Fibroblast of gingiva (primary cell): Measurements from ENCODE around the gene KNSTRN.

ENCODE experiments used
- DNase-seq: peaks from one replicate; pipeline ENCODE4 v3.0.0-alpha.2; 2011; ENCODE audit warnings: low read depth

KNSTRN gene, protein sequence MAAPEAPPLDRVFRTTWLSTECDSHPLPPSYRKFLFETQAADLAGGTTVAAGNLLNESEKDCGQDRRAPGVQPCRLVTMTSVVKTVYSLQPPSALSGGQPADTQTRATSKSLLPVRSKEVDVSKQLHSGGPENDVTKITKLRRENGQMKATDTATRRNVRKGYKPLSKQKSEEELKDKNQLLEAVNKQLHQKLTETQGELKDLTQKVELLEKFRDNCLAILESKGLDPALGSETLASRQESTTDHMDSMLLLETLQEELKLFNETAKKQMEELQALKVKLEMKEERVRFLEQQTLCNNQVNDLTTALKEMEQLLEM

DNA sequence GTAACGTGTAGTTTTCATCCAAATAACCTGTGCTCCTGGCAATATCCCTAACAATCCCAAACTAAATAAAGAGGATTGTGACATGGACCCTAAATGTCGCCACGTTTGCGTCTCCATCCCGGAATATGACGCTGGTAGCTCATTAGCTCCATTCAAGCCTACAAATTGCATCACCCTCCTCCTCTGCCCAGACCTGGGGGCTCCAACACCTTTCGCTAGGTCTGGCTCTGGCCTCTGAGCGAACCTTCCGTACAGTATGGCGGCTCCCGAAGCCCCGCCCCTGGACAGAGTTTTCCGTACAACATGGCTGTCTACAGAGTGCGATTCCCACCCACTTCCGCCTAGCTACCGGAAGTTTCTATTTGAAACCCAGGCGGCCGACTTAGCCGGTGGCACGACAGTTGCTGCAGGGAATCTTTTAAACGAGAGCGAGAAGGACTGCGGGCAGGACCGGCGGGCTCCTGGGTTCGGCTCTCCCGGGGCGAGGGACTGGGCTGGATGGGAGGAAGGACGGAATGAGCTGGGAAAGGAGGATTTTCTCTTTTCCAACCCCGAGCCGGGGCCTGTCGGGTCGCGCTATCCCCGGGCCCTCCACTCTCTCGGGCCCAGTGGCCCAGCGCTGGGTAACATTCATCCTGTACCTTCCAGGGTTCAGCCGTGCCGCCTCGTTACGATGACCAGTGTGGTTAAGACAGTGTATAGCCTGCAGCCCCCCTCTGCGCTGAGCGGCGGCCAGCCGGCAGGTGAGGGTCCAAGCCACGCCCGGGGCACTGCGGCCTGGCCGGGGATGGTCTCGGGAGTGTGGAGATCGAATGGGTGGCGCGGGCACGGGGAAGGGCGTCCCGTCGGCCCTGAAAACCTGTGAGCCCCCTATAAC lies at the start of gene KNSTRN:
Gene KNSTRN (plus strand): TSS at position 142 of the 877 bp plus-strand sequence. CDS start 115 bp downstream, at position 257.
- peak; percentile 91 for DNase-seq

DNA sequence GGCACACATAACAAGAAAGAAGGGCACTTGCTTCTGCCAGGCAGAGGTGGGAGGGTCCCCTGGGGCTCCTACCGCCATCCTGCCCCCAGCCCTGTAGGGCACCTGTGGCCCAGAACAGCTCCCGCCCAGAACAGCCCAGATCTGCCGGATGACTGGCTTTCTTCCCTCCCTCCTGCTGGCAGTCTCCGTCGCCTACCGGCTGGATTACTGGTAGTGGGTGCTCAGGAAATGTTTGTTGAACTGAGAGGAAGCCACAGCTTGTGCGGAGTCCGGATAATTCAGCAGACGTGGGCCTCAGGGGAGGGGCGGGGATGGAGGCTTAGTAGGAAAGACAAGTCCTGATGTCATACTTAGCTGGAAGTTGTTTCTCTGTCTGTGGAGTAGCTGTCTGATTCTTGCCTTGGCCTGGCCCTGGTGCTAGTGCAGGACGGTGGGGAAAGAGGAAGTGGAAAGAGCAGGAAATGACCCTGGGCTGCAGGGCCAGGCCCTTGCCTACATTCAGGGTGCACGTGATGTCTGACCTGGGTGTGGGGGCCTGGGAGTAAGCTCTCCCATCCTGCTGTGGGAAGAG lies 48.5 kb upstream of the KNSTRN start:
- DNase-seq: no peak

DNA sequence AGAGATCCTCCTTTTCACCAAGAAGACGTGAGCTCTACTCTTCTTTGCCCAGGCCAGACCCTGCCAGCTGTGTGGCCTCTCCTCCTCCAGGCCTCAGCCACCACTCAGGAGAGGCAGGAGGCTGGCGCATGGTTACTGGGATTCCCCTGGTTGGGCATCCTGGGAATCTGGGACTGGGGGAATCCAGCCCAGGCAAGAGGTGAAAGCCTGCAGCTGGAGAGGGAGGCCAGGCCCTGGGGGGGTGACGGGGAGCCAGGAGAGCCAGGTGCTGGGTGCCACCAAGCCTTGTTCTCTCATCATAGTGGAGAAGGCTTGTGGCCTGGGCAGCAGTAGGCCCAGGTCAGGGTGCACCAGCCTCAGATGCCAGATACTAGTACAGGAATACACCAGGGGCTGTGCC lies 48.0 kb upstream of the KNSTRN start:
- no peak for DNase-seq

DNA sequence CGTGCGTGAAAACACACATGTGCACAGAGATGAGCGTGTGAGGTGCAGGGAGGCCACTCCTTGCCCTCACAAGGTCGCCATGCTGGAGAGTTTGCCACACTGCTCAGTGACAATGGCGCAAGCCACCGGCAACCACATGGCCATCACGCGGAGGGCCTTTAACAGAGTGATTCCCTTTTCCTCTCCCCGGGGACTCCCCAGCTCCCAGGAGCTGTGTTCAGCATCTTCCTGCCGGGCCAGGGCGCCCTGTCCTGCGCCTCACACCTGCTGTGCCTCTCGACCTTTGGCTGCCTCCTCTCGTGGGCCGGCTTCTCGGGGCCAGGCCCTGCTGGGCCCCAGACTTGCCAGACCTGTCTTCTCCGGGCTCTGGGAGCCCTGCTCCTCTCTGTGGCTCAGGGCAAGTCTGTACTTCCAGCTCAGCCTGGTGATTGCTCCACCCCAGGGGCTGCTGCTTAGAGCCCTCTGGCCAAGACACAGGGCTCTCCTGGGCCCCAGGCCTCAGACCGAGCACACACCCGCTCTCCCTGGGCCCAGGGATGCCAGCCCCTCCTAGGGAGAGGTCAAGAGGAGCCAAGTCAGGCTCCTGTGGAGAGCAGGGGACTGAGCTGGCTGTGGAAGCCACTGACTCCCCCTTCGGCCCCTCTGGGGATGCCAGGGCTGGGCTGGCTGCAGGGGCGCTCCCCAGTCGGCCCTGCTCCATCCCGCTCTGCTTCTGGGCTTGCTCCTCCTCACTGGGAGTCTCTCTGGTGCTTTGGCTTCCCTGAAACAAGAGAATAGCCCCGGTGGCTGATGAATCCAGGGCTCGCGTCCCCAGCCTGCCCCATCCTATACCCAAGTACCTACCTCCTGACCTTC lies 47.4 kb upstream of the KNSTRN start:
- DNase-seq: no peak

DNA sequence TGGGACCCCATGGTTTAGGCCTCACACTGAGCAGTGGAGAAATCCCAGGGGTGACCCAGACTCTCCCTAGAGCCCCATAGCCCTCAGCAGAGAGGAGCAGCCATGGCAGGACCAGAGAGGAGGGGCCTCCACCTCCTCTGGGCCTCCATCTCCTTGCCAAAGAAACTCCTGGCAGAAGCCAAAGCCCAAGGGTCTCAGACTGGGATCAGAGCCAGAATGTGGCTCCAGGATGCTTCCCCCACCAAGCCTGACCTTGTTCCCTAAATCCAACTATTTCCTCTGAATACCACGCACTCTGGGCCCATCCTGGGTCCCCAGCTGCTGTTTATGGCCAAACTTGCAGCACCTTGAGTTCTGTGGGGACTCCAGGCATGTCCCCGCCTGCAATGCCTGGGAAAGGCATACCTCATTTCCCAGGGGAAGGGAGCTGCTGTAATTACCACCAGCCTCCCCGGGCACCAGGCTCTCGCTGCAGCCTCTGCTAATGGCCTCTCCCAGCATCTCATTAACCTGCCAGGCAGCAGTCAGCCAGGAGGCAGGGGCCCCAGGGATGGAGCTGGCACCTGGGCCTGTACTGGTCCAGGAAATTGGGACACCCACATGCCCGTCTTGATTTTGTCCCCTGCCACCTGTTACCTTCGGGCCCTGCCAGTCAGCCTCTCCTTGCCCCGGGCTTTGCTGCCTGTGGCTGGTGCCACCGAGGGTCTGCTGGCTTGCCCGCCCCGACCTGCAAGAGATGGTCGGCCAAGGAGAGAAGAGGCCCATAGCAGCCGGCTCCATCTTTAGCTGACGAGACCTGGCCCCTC lies 46.4 kb upstream of the KNSTRN start:
- no peak for DNase-seq

DNA sequence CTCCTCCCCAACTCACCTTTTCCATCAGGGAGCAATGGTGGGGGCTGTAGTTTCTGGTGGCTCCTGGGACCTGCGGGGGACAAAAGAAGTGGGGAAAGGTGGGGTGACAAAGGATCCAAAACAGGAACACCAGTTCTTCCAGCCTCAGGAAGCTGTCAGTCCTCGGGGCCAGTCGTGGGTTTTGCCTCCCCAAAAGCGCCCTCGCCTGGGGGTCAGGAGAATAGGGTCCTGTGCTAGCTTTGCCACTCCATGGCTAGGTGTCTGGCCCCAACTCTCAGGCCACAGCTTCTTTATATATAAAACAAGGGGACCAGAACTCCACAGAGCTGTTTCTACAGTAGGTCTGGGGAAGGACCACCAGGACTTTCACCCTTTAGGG lies 45.8 kb upstream of the KNSTRN start:
- DNase-seq: no peak

DNA sequence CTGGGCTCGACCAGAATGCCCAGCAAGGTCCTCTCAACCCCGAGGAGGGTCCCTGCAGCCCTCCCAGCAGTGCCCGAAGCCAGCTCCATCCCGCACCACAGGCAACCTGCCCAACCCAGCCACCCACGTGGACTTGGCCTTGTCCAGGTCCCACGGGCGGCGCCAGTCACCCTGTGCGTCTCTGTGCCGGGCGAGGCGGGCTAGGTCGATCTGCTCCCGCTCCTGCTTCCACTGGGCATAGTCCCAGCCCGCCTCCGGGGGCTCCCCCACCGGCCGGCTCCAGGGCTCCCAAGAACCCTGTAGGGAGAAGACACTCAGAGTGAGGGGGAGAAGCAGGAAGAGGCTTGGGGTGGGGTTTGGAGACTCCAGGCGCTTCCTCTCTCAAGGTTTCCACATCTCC lies 44.9 kb upstream of the KNSTRN start:
- DNase-seq: no peak

DNA sequence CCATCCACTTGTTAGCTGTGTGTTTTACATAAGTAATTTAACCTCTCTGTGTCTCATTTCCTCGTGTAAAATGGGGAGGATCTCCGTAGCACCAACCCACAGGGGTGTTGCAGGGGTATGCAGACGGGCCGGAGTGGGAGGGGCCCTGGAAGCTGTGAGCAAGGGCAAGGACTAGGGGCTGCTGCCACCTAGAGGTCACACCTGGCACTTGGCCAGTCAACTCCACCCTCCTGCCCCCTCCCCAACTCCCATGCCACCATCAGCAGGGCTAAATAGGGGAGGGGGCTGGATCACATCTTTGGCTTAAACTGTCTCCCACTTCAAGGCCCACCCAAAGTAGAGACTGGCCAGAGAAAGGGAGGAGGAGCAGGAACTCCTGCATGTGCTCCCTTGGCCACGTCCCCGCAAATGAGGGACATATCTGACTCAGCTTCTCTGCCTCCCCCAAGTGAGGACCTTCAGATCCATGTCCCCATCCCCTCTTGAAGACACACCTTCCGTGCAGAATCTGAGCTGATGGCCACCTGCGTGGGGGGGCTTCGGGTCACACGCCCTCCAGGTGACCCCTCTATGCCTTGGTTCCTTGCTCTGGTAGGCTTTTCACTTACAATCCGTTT lies 44.4 kb upstream of the KNSTRN start:
- peak; percentile 43 for DNase-seq

DNA sequence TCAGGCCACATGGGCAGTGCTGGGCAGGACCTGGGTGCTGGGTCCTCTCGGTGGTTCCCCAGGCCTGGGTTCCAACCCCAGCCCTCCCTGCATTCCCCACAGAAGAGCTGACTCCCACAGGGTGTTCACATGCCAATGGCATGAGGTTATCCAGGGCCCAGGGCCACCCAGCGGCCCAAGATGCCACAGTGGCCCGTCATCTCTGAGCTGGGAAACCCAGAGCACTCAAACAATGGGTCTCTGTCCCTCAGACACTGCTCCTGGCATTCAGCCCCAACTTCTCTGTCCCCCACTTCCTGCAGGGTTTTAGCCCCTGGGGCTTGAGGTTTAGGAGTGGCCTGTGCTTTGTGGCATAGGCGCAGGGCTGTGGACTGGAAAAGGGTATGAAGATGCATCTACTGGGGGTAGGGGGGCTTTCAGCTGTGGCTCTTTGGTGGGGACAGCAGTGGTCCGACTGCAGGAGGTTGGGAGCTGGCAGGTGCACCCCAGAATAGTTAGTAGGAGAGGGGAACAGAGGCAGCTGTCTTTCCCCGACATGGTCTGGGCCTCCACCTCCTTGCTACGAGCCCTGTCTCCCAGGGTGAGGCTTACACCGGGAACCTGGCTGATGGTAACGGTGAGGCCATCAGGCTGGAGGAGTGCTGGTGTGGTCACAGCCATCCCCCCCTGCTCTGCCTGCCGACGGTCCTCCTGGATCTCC lies 43.5 kb upstream of the KNSTRN start:
- DNase-seq: peak; percentile 77

DNA sequence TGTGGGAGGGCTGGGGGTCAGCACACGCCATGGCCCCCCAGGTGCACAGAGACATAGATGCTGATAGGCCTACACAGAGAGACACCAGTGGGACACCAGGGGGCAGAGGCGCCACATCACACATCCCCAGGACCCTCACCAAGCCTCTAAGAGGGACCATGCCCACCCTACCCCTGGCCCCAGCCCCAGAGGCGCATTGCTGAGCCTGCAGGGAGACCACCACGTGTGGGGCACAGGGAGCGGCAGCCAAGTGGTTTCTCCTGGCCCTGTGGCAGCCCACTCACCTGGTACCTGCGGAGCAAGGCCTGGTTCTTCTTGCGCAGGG lies 42.9 kb upstream of the KNSTRN start:
- DNase-seq: no peak

DNA sequence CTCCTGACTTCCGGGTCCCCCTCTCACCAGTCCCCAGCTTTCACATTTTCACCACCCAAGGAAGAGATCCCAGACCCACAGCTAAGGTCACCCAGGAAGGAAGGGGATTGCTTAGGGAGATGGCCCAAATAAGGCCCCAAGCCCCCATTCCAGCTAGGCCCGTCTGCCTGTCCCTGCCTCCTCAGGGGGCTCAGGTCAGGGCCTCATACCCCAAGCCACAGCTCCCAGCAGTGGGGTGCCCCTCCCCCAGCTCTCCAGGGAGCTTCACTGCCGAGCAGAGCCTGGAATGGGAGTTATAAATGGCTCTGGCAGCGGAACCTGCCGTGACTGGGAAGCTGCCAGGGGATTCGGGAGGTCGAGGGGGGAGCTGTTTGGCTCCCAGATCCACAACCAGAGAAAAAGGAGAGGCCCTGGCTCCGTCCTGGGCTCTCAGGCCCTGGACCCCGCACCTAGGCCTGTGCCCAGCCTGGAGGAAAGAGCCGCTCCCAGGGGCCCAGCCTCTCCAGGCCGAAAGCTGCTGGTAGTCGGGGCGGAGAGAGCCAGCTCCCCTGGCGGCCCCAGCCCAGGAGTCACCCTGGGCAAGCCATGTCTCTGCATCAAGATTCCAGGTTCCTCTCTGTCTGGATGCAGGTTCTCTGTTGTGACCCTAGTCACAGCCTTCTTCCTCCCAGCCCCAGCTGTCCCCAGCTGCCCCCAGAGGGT lies 42.3 kb upstream of the KNSTRN start:
- DNase-seq: peak; percentile 90

DNA sequence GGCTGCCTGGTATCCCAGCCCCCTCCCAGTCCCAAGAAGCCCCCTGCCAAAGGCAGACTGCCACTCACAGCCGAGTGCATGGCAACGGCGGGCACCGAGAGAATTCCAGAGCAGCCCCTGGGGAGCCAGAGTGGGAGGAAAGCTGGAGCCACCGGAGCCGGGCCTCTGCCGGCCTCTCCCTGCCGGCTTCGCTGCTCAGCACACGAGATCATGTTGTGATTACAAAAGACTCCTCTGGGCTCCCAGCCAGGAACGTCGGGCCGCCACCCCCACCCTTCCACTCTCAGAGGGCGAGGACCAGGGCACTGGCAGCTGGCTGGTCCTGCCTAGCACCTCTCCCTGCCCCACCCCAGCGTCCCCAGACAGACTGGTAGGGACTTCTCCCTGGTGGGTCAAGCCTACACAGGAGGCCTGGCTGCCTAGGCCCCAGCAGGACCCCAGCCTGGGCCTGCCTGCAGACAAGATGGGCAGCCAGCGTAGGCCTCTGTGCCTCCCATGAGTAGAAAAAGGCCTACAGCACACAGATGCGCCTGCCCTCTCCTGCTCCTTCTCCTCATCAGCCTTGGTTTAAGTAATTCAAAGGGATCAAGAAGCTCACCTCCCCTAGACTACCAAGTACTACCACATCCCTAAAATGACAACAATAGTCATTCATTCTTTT lies 41.7 kb upstream of the KNSTRN start, which contains the start of gene CCDC9B:
Gene CCDC9B (minus strand): TSS at position 200 of the 661 bp plus-strand sequence. CDS start 120 bp downstream, at position 80.
- DNase-seq: peak; percentile 92

DNA sequence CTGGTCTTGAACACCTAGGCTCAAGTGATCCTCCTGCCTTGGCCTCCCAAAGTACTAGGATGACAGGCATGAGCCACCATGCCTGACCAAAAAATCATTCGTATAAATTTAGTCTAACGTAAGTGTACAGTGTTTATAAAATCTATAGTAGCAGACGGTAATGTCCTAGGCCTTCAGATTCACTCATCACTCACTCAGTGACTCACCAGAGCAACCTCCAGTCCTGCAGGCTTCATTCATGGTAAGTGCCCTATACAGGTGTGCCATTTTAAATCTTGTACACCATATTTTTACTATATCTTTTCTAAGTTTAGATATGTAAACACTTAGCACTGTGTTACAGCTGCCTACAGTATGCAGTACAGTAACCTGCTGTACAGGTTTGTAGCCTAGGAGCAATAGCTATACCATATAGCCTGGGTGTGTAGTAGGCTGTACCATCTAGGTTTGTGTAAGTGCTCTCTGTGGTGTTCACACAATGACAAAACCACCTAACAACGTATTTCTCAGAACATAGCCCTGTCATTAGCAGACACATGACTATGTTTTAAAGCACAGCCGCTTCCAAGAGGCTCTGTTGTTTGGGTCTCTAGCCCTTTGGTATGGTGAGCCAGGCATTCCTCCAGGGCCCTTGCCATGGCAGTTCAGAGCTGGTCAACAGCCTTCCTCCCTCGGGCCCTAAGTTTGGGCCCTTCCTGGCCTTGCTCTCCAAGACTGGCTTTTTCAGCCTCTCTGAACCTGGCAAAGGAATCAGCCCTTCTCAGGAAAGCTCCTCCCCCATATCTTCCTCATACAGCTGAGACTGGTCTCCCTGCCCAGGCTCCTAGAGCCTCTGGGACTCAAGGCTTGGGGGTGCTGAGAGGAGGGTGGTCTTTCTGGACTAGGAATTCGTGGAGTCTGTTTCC lies 39.9 kb upstream of the KNSTRN start:
- no peak for DNase-seq

DNA sequence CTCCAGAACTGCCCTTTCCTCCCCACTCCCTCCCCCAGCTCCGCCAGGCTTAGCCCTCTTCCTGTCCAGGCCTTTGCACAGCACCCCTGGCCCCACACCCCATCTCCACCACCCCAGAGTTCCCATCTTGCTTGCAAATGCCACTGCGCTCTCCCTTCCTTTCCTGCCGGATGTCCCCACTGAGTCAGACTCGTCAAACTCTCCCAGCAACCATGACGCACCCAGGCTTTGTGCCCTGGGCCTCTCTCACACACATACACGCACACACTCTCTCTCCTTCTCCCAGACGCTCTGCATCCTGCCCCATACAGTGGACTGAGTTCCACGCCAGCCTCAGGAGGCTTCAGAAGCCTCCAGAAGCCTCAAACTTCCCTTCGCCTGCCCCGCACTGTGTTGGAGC lies 39.0 kb upstream of the KNSTRN start:
- peak; percentile 80 for DNase-seq

DNA sequence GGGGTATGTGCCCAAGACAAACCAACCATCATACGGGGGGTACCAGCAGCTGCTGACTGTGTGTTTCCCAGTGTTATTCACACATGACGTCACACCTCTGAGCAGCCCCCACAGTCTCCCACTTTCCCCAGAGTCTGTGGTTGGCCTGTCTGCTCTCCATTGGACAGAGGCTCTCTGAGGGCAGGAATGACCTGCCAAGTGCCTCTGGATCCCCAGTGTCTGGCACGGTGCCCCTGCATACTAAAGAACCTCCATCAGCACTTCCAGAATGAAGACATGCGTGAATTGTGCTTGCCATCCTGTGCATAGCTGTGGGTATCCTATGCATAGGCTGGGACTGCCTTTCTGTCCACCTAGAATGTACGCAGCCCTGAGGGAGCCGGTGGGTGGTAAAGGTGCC lies 38.3 kb upstream of the KNSTRN start:
- no peak for DNase-seq

DNA sequence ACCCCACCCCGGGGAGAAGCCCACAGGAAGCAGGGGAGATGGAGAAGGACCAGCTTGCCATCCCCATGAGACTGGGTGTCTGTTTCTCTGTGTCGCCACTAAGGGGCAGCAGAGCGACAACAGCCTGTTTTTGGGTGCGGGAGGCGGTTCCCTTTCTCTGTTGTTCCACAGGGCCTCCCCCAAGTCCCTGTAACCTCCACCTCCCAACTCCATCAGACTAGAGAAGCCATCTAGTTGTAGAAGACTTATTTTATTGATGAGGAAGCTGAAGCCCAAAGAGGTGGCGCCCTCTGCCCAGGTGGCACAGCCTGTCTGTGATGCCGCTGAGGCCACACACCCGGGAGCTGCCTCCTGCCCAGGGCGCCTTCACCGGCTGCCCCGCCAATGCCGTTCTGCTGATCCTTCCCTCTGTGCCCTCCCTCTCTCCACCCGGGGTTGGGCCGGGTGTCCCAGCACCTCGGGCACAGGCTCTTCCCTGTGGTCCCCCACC lies 37.8 kb upstream of the KNSTRN start:
- peak; percentile 50 for DNase-seq

DNA sequence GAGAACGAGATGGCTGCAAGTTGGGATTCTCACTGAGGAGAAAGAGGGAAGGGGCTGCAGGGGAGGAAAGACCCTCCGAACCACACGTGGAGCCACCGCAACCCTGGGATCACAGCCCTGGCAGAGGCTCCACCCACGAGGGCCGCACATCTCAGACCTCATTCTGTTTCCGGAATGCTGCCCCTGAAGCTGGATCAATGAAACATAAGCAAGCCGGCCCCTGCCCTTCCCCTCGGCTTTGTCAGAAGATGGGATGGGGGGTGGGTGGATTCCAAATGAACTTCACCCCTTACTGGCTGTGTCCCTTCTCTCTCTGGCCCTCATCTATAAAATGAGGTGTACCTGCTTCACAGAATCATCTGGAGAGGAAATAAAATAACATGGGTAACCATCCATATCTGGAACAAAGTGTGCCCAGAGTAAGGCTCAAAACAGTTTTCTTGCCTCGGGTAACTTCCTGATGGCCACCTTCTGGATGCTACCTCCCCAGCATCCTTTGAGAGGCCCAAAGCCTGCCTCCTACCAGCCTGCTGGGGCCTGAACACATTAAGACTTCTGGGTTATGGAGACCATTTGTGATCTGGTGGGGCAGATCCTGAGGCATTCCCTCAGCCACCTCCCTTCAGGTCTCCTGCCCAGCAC lies 37.2 kb upstream of the KNSTRN start:
- no peak for DNase-seq
